Prostate gland (tissue), 2 donors: ENCODE measurements around the gene TRABD. TPM values are rescaled to one million over a fixed set of nuclear protein-coding genes. Genes with fewer than 3 reads are reported as not detected.

Experiments
- DNase-seq: peaks from one replicate; pipeline ENCODE4 v3.0.0-alpha.2; 2019; ENCODE audit warnings: low spot score
- H3K27ac ChIP-seq, 2 donors: fragments of 200-600 bp; sonication (generic); 2 replicates each; pipeline ENCODE4 v1.5.1; 2017 to 2019
- H3K27me3 ChIP-seq: fragments of 200-600 bp; sonication (generic); replicated peaks from 2 replicates; pipeline ENCODE4 v1.5.1; 2019; ENCODE audit not compliant: insufficient read depth
- H3K36me3 ChIP-seq, 2 donors: fragments of 200-600 bp; sonication (generic); 1 replicate in 1 of 2; 2 replicates in 1 of 2; pipeline versions ENCODE4 v1.5.1 to v1.8.1; 2017 to 2019
- H3K4me1 ChIP-seq: fragments of 200-600 bp; sonication (generic); replicated peaks from 2 replicates; pipeline ENCODE4 v1.5.1; 2019
- H3K4me3 ChIP-seq, 2 donors: fragments of 200-600 bp; sonication (generic); 2 replicates each; pipeline ENCODE4 v1.5.1; 2017 to 2019
- H3K9me3 ChIP-seq: fragments of 200-600 bp; sonication (generic); 2 replicates; pipeline ENCODE4 v1.5.1; 2017
- POLR2A ChIP-seq: fragments of 450-650 bp; IDR thresholded peaks from one replicate; pipeline ENCODE4 v1.6.1; 2016; ENCODE audit warnings: antibody characterized with exemption, mild to moderate bottlenecking
- POLR2AphosphoS5 ChIP-seq: sonication (generic); formaldehyde crosslinking; IDR thresholded peaks from one replicate; pipeline ENCODE4 v1.6.1; 2017; ENCODE audit warnings: antibody characterized with exemption
- WGBS: methylation state at CpG from one replicate; pipeline ENCODE4 v1.1.5; 2018; 5-methylcytosine and 5-hydroxymethylcytosine counted together
- intact Hi-C: fragments of 100-400 bp; cut with DNase I; formaldehyde crosslinking; loops from one replicate; pipeline ENCODE4 v1.14.2; 2022
- total RNA-seq, 2 donors: library from RNA; depleted of rRNA; stranded (reverse); fragments of >200 nt; gene quantifications; one replicate each; pipeline ENCODE4 v1.1.0, GENCODE V29; 2016
- TF ChIP-seq, protein P1 (sequence below), 4 experiments: fragments of 200-600 bp in 2 of 4; fragments of 450-650 bp in 2 of 4; sonication (generic) in 2 of 4; IDR thresholded peaks; 1 replicate in 3 of 4; 2 replicates in 1 of 4; pipeline ENCODE4 v1.5.1; 2016 to 2019; ENCODE audit warnings: antibody characterized with exemption in 4 of 4, mild to moderate bottlenecking in 2 of 4, moderate library complexity in 2 of 4

The TRABD gene
- total RNA-seq, 2 donors from 2014 or later = 39.1 to 43.1 TPM

GRCh38 chr22:50246242-50247175 is 60.8 kb downstream of the TRABD start:
- Histone ChIP-seq H3K27me3 (no peaks in the 10 kb centered on the region), H3K4me1 (peaks cover 23% of the 10 kb centered on the region), H3K36me3 (no peaks in the 10 kb centered on the region), H3K9me3 (no peaks in the 10 kb centered on the region), H3K4me3 (peak overlapping the region in 1 of 2 donors; percentile 95), H3K27ac (no peak overlapping the region)
- 83% methylated on average over 18 of the region's 20 CpGs for WGBS
- no peak for TF ChIP-seq POLR2A
- TF ChIP-seq, protein P1, sequence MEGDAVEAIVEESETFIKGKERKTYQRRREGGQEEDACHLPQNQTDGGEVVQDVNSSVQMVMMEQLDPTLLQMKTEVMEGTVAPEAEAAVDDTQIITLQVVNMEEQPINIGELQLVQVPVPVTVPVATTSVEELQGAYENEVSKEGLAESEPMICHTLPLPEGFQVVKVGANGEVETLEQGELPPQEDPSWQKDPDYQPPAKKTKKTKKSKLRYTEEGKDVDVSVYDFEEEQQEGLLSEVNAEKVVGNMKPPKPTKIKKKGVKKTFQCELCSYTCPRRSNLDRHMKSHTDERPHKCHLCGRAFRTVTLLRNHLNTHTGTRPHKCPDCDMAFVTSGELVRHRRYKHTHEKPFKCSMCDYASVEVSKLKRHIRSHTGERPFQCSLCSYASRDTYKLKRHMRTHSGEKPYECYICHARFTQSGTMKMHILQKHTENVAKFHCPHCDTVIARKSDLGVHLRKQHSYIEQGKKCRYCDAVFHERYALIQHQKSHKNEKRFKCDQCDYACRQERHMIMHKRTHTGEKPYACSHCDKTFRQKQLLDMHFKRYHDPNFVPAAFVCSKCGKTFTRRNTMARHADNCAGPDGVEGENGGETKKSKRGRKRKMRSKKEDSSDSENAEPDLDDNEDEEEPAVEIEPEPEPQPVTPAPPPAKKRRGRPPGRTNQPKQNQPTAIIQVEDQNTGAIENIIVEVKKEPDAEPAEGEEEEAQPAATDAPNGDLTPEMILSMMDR (IDR thresholded peaks at IDR 0.05) = no peak
- TF ChIP-seq POLR2AphosphoS5 = no peak
- intact Hi-C loops = no loop called here
- DNase-seq = no peak

DNA sequence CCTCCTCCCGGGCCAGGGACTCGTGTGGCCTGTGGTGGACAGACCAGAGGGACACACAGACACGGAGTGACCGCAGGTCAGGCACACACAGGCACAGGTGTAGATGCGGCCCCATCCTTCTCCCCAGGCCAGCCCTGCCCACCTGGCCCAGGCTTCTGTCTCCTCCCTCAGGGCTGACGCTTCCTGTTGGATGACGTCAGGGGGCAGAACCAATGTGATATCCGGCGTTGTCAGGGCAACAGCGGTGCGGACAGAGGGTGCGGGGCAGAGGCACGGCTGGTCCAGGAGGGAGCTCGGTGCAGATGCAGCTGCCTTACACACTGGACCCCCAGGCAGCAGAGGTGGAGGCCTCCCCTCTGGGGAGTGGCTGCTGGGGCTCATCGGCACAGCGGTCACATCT is 62.0 kb downstream of the TRABD start:
- no peaks in the 10 kb centered on the region for H3K27me3 ChIP-seq
- intact Hi-C loops = no loop called here
- peak; percentile 12 for TF ChIP-seq POLR2AphosphoS5
- TF ChIP-seq POLR2A = no peak
- TF ChIP-seq, protein P1 (IDR thresholded peaks at IDR 0.05) = no peak

GRCh38 chr22:50248196-50249081 is 62.7 kb downstream of the TRABD start:
- no peak overlapping the region for H3K4me3 ChIP-seq
- no peak for TF ChIP-seq POLR2AphosphoS5
- TF ChIP-seq, protein P1 (IDR thresholded peaks at IDR 0.05) = no peak
- no peak for TF ChIP-seq POLR2A
- no peak overlapping the region for H3K27ac ChIP-seq
- intact Hi-C loops = no loop called here
- H3K27me3 ChIP-seq = no peaks in the 10 kb centered on the region
- DNase-seq = no peak
- H3K9me3 ChIP-seq = no peaks in the 10 kb centered on the region
- WGBS = 83% methylated on average over 24 of the region's 29 CpGs
- H3K4me1 ChIP-seq = peaks cover 21% of the 10 kb centered on the region
- no peaks in the 10 kb centered on the region for H3K36me3 ChIP-seq

More for the DNA sequence above, 62.0 kb downstream of the TRABD start:
- DNase-seq = no peak
- Histone ChIP-seq H3K36me3 (no peaks in the 10 kb centered on the region), H3K4me3 (no peak overlapping the region), H3K4me1 (peaks cover 24% of the 10 kb centered on the region), H3K9me3 (no peaks in the 10 kb centered on the region), H3K27ac (no peak overlapping the region)
- 37% methylated on average over 12 of the region's 16 CpGs for WGBS

Other genes starting within 250 kb of the TRABD start
- gene PIM3, start 225.1 kb upstream of the TRABD start, total RNA-seq = 100 to 1,000 TPM; 126 to 183 TPM
- under 1 TPM in 1 of 2 donors, not detected in 1; 0.68 TPM for gene IL17REL, start 173.1 kb upstream of the TRABD start, total RNA-seq
- gene TTLL8, start 127.6 kb upstream of the TRABD start, total RNA-seq = under 1 TPM in 1 of 2 donors, not detected in 1; 0.74 TPM
- gene MLC1, start 100.5 kb upstream of the TRABD start, total RNA-seq = 1 to 10 TPM in 1 of 2 donors, under 1 TPM in 1; 0.68 to 1.1 TPM
- 10 to 100 TPM in 1 of 2 donors, under 1 TPM in 1; 0.36 to 18.9 TPM for gene MOV10L1, start 95.9 kb upstream of the TRABD start, total RNA-seq
- 1 to 10 TPM; 7.5 to 9.5 TPM for gene PANX2, start 15.2 kb upstream of the TRABD start, total RNA-seq
- 10 to 100 TPM; 51.8 to 58.5 TPM for gene SELENOO, start 15.1 kb downstream of the TRABD start, total RNA-seq
- 100 to 1,000 TPM in 1 of 2 donors, 10 to 100 TPM in 1; 56.3 to 117 TPM for gene TUBGCP6, start 59.1 kb downstream of the TRABD start, total RNA-seq
- gene HDAC10, start 65.4 kb downstream of the TRABD start, total RNA-seq = 10 to 100 TPM; 36.9 to 41.3 TPM
- gene MAPK12, start 75.8 kb downstream of the TRABD start, total RNA-seq = 10 to 100 TPM in 1 of 2 donors, 1 to 10 TPM in 1; 8.4 to 18.0 TPM
- gene MAPK11, start 84.5 kb downstream of the TRABD start, total RNA-seq = 10 to 100 TPM; 11.4 to 14.1 TPM
- 100 to 1,000 TPM; 259 to 309 TPM for gene PLXNB2, start 121.7 kb downstream of the TRABD start, total RNA-seq
- 10 to 100 TPM in 1 of 2 donors, 1 to 10 TPM in 1; 9.6 to 19.6 TPM for gene DENND6B, start 141.1 kb downstream of the TRABD start, total RNA-seq
- gene PPP6R2, start 157.4 kb downstream of the TRABD start, total RNA-seq = 100 to 1,000 TPM in 1 of 2 donors, 10 to 100 TPM in 1; 80.6 to 107 TPM